ENCODE results near the gene PTGER1. TPM values are rescaled to one million over a fixed set of nuclear protein-coding genes. Genes with fewer than 3 reads are reported as not detected.

The PTGER1 gene
- total RNA-seq, 1 experiment from 2014 or later = 2.2 TPM

GRCh38 chr19:14496834-14497227 lies 21.7 kb upstream of the PTGER1 start:
- BruUV-seq (replicated peaks) = no TSS peak

DNA sequence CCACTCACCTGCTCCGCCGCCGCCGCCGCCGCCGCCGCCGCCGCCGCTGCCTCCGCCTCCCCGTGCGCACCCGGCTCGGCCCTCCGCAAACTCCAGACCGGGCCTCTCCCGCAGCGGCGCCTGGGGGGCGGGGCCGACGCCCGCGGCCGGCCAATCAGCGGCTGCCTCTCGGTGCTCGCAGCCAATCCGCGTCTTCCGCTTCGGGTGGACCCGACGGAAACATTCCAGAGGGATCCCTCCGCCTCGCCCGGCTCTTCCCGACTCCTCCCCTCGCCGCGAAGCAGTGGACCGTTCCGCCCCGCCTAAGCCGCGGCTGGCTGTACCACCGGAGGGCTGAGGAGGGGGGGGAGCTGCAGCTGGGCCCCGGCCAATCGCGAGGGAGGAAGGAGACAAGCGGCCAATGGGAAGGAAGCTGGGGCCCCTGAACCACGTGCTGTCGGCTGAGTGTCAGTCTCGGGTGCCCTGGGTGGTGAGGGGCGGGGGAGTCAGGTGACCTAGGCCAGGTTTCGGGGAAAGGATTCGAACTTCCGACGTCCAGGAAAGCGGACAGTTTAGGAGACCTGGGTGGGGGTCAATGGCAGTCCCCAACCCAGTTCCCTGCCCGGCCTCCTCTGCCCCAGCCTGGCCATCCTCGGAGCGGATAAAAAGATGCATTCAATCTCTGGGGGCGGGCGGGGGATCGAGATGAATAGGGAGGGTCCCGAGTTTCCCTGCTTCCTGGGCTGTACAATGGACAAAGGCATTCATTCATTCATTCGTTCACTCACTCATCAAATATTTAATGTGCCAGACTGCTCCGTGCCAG lies 21.1 kb upstream of the PTGER1 start, which contains the start of gene GIPC1:
Gene GIPC1, minus strand, starts transcription at position 99 of the 805 bp plus-strand sequence. CDS start 13,151 bp downstream, outside the sequence.
- intact Hi-C loops (cut with micrococcal nuclease; ENCODE audit: unreplicated experiment) = no loop called here

More at GRCh38 chr19:14496834-14497227, 21.7 kb upstream of the PTGER1 start:
- POLR2A ChIA-PET = no interaction called here
- DNase-seq (ENCODE audit: low read depth, low spot score) (no peak), ATAC-seq (peak; percentile 28; the same call in 1 of the 2 replicates)
- peak overlapping the region; percentile 50 to 82 for H3K4me3 ChIP-seq (ENCODE audit: low read depth in 2 of 2, low read length in 2 of 2)
- no peaks in the 10 kb centered on the region for H3K27me3 ChIP-seq (ENCODE audit: control insufficient read depth, insufficient read depth, low read length)
- in situ Hi-C loops (cut with HindIII; ENCODE audit: low pct_unique_long_range_greater_than_20kb, low sequenced_read_pairs) = no loop called here
- H3K9me3 ChIP-seq (ENCODE audit: control insufficient read depth, insufficient read depth, low read depth, low read length) = no peaks in the 10 kb centered on the region
- intact Hi-C loops (cut with micrococcal nuclease; ENCODE audit: unreplicated experiment) = no loop called here
- H3K27ac ChIP-seq (ENCODE audit: low read length) = peak overlapping the region; percentile 92
- TF ChIP-seq CTCF (IDR thresholded peaks at IDR 0.05) (no peak), SIN3A (IDR thresholded peaks at IDR 0.05; ENCODE audit: borderline replicate concordance, insufficient read depth, low read depth, low read length) (no peak), REST (IDR thresholded peaks at IDR 0.05; ENCODE audit: insufficient read depth in 1 of 2, low read depth in 2 of 2, low read length in 1 of 2) (no peak), POLR2AphosphoS5 (IDR thresholded peaks at IDR 0.05; ENCODE audit: low read depth, low read length) (no peak), TCF7L2 (IDR thresholded peaks at IDR 0.05; ENCODE audit: low read depth, low read length) (no peak)
- CTCF ChIA-PET = interaction anchor here (0.6 to 2.4 kb wide), 2 partner anchors 9 to 12 kb away, joined by 3 to 10 read pairs; no protein-coding TSS in a partner anchor
- H3K36me3 ChIP-seq (ENCODE audit: control insufficient read depth, insufficient read depth, low read length) = no peaks in the 10 kb centered on the region
- H3K4me1 ChIP-seq (ENCODE audit: control insufficient read depth, insufficient read depth, low read length) = peaks cover 18% of the 10 kb centered on the region

More for the DNA sequence above, 21.1 kb upstream of the PTGER1 start, which contains the start of gene GIPC1:
- no peaks in the 10 kb centered on the region for H3K27me3 ChIP-seq (ENCODE audit: control insufficient read depth, insufficient read depth, low read length)
- no peaks in the 10 kb centered on the region for H3K36me3 ChIP-seq (ENCODE audit: control insufficient read depth, insufficient read depth, low read length)
- BruUV-seq (replicated peaks) = no TSS peak
- in situ Hi-C loops (cut with HindIII; ENCODE audit: low pct_unique_long_range_greater_than_20kb, low sequenced_read_pairs) = no loop called here
- DNase-seq (ENCODE audit: low read depth, low spot score) = peak; percentile 76
- peak within 1 kb of the TSS; percentile 66 to 82 for H3K4me3 ChIP-seq (ENCODE audit: low read depth in 2 of 2, low read length in 2 of 2)
- peaks cover 18% of the 10 kb centered on the region for H3K4me1 ChIP-seq (ENCODE audit: control insufficient read depth, insufficient read depth, low read length)
- peak in 1 of 2 experiments; percentile 10; a peak in 1 of 4 replicates for TF ChIP-seq REST (IDR thresholded peaks at IDR 0.05; ENCODE audit: insufficient read depth in 1 of 2, low read depth in 2 of 2, low read length in 1 of 2)
- TF ChIP-seq POLR2AphosphoS5 (IDR thresholded peaks at IDR 0.05; ENCODE audit: low read depth, low read length) = no peak; the same call in 1 of the 2 replicates
- ATAC-seq = peak; percentile 93
- POLR2A ChIA-PET = no interaction called here
- H3K27ac ChIP-seq (ENCODE audit: low read length) = peak within 1 kb of the TSS; percentile 92
- CTCF ChIA-PET = interaction anchor here (0.6 to 2.4 kb wide), 2 partner anchors 9 to 13 kb away, joined by 3 to 10 read pairs; no protein-coding TSS in a partner anchor
- H3K9me3 ChIP-seq (ENCODE audit: control insufficient read depth, insufficient read depth, low read depth, low read length) = no peaks in the 10 kb centered on the region
